Urothelium cell line (cell line): ENCODE measurements around the gene TENM4.
A peak's percentile ranks its signal among the peaks of the same experiment; 100 is the strongest.

Source experiments
- DNase-seq: peaks from one replicate; pipeline ENCODE4 v3.0.0; 2011; ENCODE audit warnings: low spot score, mixed read lengths
- FAIRE-seq: peaks from 2 replicates; lab custom pipeline; 2011; peaks lifted over from hg19 to GRCh38; lab: Jason Lieb, UNC

The TENM4 gene

GRCh38 chr11:79312617-79313529 lies 128.0 kb downstream of the TENM4 start:
- FAIRE-seq, result no peak

GRCh38 chr11:79311461-79311860 lies 129.4 kb downstream of the TENM4 start:
- FAIRE-seq (no peak), DNase-seq (no peak)

More at GRCh38 chr11:79312617-79313529, 128.0 kb downstream of the TENM4 start:
- DNase-seq, result no peak

DNA sequence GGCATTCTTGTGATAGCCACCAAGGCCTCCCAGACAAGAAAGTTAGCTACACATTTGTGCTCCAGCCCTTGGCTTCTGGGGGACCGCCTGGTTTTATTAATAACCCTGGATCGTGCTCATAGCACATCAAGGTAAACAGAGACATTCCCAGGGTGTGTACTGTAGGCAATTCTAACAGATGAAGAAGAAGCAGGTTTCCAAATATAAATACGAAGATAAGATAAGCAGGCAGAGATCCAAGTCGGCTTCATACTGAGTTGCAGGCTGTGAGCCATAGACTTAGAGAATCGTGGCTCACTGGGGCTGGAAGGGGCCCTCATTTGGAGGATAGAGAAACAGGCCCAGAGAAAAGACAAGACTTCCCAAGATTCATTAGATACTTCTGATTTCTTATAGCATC lies 131.4 kb downstream of the TENM4 start:
- no peak for FAIRE-seq
- no peak for DNase-seq

DNA sequence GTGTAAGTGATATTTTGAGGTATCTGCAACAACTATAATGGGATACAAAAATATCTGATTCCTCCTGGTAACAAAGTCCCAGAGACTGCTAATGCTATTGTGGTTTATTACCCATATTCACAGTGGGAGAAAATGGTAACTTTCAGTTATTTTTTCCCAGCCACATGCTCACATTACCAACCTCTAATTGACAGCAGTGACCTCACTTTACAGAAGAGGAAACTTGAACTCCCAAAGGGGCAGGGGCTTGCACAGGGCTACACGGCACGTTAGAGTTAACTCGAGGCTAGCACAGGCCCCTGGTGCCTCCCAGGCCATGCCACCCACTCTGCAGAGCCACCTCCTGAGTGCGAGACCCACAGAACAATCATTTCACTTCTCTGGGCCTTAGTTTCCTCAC lies 132.4 kb downstream of the TENM4 start:
- DNase-seq (no peak), FAIRE-seq (no peak)

DNA sequence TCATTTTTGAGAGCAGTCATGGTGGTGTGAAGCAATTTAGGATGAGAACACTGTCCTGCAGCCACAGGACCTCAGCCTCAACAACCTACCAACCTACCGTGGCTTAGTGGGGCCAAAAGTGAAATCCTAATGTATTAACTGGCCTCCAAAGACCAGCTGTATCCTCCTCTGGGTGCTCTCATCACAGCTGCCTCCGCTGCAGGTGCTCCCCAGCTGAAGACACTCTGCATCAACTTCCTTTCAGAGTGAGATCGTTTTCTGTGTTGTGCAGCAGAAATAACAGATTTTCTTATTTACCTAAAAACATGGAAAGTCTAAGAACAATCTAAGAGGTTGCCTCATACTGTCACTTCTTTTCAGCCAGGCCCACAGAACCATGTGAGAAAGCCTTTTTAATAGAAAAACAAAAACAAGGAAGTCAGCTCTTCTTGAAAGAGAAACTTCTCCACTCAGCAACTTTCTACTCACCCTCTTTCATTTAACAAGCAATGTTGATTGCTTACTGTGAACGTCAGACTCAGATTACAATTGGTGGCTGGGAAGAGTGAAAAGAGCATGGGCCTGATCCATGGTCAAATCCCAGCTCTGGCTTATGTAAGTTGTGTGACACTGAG lies 136.1 kb downstream of the TENM4 start:
- no peak for FAIRE-seq
- DNase-seq, result no peak

DNA sequence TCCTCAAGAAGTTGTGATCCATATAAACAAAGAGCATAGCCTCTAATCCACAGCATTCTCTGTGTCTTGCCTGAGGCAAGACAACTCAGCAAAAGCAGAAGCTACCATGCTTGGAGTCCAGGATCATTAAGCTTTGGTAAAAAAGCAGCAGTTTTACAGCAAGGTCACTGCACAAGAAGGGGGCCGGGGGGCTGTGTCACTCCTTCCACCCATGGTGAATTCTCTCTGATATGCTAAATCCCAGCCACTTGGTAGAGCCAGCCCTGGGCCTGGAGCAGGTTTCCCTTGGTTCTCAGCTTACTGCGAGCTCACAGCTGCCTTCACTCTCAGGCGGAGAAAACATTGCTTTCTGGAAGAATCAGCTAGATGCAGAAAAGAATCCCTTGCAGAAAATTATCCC lies 144.7 kb downstream of the TENM4 start:
- FAIRE-seq (no peak), DNase-seq (no peak)

GRCh38 chr11:79294845-79295731 lies 145.7 kb downstream of the TENM4 start:
- no peak for DNase-seq
- FAIRE-seq, result no peak

DNA sequence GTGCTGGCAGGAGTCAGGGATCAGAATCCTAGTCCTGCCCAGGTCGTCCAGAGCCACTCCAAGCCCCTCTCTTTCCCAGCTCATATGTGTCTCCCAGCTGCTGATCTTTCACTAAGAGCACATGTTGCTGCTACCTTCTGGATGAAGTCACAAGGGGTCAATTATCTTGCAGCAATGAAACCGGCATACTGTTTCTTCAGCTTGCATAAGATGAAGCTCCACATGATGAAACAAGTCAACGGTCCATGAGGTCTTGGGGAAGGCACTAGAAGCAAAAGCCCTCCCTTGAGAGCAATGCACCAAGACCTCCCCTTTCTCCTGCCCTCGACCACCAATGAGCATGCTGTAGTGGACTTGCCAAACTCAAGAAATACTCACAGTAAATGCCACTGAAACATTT lies 148.9 kb downstream of the TENM4 start:
- no peak for FAIRE-seq
- DNase-seq, result no peak

- DNase-seq (no peak), FAIRE-seq (no peak)
Measured at GRCh38 chr11:79290761-79291160, 150.1 kb downstream of the TENM4 start.

- DNase-seq (no peak), FAIRE-seq (no peak)
Measured at GRCh38 chr11:79287952-79288351, 152.9 kb downstream of the TENM4 start.

- FAIRE-seq, result no peak
- DNase-seq, result no peak
Measured at GRCh38 chr11:79285756-79286155, 155.1 kb downstream of the TENM4 start.

- FAIRE-seq, result no peak
- DNase-seq, result no peak
Measured at GRCh38 chr11:79276736-79277325, 164.0 kb downstream of the TENM4 start.

DNA sequence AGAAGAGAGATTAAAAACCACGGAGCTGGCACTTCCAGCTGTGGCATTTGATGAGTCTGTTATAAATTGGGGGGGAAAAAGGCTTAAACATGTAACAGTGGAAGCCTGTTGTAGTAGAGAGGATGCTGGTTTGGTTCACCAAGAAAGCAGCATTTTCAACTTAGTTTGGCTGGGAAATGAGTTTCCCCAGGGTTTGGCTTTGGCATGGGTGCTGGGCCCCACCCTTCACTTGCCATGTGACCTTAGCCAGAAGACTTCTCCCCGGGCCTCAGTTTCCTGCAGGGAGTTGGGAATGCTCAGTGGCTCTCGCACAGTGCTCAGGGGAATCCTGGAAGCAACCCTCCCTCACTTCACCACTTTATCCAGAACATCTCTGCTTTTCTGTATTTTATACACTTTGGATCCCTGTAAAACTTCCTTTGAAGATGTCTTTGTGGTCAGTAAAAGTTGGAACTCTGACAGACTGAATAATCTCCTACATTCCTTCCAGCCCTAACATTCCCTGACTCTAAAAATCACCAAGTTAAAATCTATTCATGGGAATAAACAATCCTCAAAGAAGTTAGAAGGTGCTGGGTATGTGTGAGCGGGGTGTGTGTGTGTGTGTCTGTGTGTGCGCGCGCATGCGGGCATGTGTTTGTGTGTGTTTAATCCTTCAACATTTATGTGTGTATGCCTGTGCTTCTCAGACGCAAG lies 166.0 kb downstream of the TENM4 start:
- FAIRE-seq, result peak; percentile 93
- DNase-seq, result no peak

GRCh38 chr11:79273781-79274180 lies 167.0 kb downstream of the TENM4 start:
- DNase-seq (no peak), FAIRE-seq (no peak)

DNA sequence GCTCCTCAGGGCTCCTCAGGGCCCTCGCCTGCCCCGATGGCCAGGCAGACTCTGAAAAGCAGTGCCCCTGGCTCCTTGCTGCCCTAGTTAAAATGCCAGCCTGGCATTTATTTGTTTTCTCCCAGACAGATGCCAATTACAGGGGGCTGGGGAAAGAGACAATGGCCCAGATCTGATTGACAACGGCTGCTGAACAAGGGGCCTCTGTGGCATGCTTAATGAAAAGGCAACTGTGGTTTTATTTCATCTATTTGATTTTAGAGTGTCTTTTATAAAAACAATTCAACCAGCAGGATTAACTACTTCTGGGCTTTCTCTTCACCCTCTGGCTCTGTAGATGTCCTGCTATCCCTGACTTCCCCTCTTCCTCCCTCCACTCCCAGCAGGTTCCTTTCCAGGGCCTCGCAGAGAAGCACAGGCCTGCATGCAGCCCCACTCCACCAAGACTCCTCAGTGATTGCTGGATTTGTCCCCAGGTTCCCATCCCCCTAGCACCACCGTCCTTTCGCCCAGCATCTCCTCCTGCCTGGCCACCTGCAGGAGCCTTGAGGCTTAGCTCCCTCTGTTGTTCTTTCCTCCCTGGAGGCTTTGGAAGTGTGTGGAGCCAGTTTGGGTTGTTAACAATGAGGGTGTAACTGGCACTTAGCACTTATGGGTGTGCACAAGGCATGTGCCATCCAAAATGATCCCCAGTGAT lies 171.1 kb downstream of the TENM4 start:
- FAIRE-seq, result no peak
- DNase-seq, result no peak

GRCh38 chr11:79266396-79266795 lies 174.4 kb downstream of the TENM4 start:
- no peak for DNase-seq
- no peak for FAIRE-seq

GRCh38 chr11:79265756-79266322 lies 175.0 kb downstream of the TENM4 start:
- FAIRE-seq, result no peak
- no peak for DNase-seq

DNA sequence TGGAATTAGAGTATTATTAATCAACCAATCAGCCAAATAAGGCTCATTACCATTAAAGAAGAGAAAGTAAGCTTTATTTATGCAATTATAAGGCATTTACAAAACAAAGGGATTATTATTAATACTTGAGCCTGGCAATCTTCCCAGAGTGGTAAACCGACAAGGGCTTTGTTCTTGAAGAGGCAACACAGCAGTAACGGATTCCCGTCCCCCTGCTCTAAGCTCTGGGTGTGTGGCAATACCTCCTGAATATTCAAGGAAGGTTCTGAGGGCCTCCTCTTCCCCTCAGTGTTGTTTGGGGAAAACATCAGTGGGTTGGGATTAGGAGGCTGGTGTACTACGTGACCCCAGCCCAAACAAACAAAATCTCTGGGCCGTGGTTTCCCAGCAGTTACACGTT lies 176.5 kb downstream of the TENM4 start:
- DNase-seq (no peak), FAIRE-seq (no peak)

DNA sequence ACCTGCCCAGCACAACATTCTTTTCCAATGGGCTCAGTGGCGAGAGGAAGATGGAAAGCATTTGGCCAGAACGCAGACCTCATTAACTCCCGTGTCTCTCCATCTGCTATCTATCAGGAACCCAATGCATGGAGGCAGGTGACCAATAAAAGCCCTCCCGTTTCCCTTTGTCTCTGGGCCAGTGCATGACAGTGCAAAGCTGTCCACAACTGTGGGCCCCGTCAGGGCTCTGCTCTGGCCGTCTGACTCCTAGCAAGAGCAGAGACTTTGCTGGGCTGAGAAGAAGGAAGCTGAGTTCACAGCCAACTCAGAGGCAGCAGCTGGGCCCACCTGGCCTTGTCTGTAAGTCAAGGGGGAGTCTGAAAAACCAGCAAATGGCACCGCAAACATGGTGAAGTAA lies 177.8 kb downstream of the TENM4 start:
- FAIRE-seq (no peak), DNase-seq (no peak)
